HFF-Myc (cell line): ENCODE results near the gene CHRDL1.

Experiments
- DNase-seq: peaks from one replicate; pipeline ENCODE4 v3.0.0-alpha.2; 2011; ENCODE audit warnings: low read depth; ENCODE audit errors: extremely low read depth
- H3K4me3 ChIP-seq: replicated peaks from 2 replicates; pipeline ENCODE4 v1.5.1; 2011; ENCODE audit warnings: low read depth, mild to moderate bottlenecking, control low read depth, low read length
- CTCF ChIP-seq: IDR thresholded peaks from 2 replicates; pipeline ENCODE4 v1.5.1; 2012; ENCODE audit warnings: mild to moderate bottlenecking, low read depth, low read length, control low read depth; ENCODE audit errors: missing control alignments

The CHRDL1 gene

GRCh38 chrX:110759785-110760184 is 35.8 kb downstream of the CHRDL1 start:
- no peak overlapping the region for H3K4me3 ChIP-seq
- DNase-seq = no peak
- TF ChIP-seq CTCF = no peak

- DNase-seq = no peak
- TF ChIP-seq CTCF = no peak
- H3K4me3 ChIP-seq = no peak overlapping the region
Measured at GRCh38 chrX:110758781-110759422, 36.7 kb downstream of the CHRDL1 start.

- DNase-seq = no peak
- no peak for TF ChIP-seq CTCF
- H3K4me3 ChIP-seq = no peak overlapping the region
Measured at GRCh38 chrX:110755611-110756010, 40.0 kb downstream of the CHRDL1 start.

- H3K4me3 ChIP-seq = no peak overlapping the region
- no peak for DNase-seq
- TF ChIP-seq CTCF = no peak
Measured at GRCh38 chrX:110755061-110755460, 40.6 kb downstream of the CHRDL1 start.

GRCh38 chrX:110750526-110751189 is 45.0 kb downstream of the CHRDL1 start:
- no peak for TF ChIP-seq CTCF
- DNase-seq = no peak
- no peak overlapping the region for H3K4me3 ChIP-seq

GRCh38 chrX:110748256-110748806 is 47.3 kb downstream of the CHRDL1 start:
- H3K4me3 ChIP-seq = no peak overlapping the region
- no peak for TF ChIP-seq CTCF
- DNase-seq = no peak
